Measurements from ENCODE around the gene TXNRD2. TPM values are rescaled to one million over a fixed set of nuclear protein-coding genes. Genes with fewer than 3 reads are reported as not detected.

Gene TXNRD2
- total and polyA plus RNA-seq, 10 of the 15 experiments (the other 5 are each of a cell fraction or from before 2014, with no cell fraction given) = 1.6 to 26.0 (median 13.9) TPM

GRCh38 chr22:19989725-19990067 lies 48.1 kb upstream of the TXNRD2 start (continued):
- TF ChIP-seq SMAD5 (IDR thresholded peaks at IDR 0.05; ENCODE audit: low read depth) = no peak
- TF ChIP-seq E2F4 (IDR thresholded peaks at IDR 0.05; ENCODE audit: low read depth, low read length) = no peak

- Histone ChIP-seq H3K36me3 (ENCODE audit: control insufficient read depth in 2 of 2, insufficient read depth in 2 of 2, low read length in 1 of 2) (no peaks in the 10 kb centered on the region), H3K9ac (ENCODE audit: control insufficient read depth, insufficient read depth, low read length) (no peak overlapping the region), H3K9me3 (replicated peaks; ENCODE audit: control insufficient read depth, insufficient read depth, low read length) (no peaks in the 10 kb centered on the region), H3K27me3 (replicated peaks in 1 of 2; ENCODE audit: control insufficient read depth in 2 of 2, insufficient read depth in 2 of 2, low read length in 1 of 2) (peaks cover 0 to 2% of the 10 kb centered on the region in 2 experiments; a peak in 1 of 4 replicates), H3K4me1 (ENCODE audit: control insufficient read depth, insufficient read depth, low read length) (no peaks in the 10 kb centered on the region), H4K20me1 (ENCODE audit: control insufficient read depth, insufficient read depth) (no peaks in the 10 kb centered on the region), H3K4me3 (no peak overlapping the region), H3K79me2 (ENCODE audit: control insufficient read depth, insufficient read depth, low read length) (no peaks in the 10 kb centered on the region), H3K27ac (ENCODE audit: control insufficient read depth, insufficient read depth) (no peak overlapping the region), H3K4me2 (ENCODE audit: control insufficient read depth, insufficient read depth) (no peak overlapping the region), H2AFZ (ENCODE audit: control insufficient read depth, low read depth, low read length) (no peak overlapping the region)
- in situ Hi-C loops (cut with MboI) = no loop called here
- ChIA-PET SMC1A (ENCODE audit: uncharacterized antibody, unreplicated experiment) (no interaction called here), POLR2A (no interaction called here), RAD21 (ENCODE audit: unreplicated experiment) (no interaction called here), CTCF (no interaction called here)
- no peak for TF ChIP-seq FOS (IDR thresholded peaks at IDR 0.05; ENCODE audit: borderline replicate concordance, extremely low read depth, insufficient read length)
- no peak for TF ChIP-seq NFYB (IDR thresholded peaks at IDR 0.05; ENCODE audit: insufficient read depth, low read depth, low read length)
- TF ChIP-seq CHD2 (IDR thresholded peaks at IDR 0.05; ENCODE audit: borderline replicate concordance, low read depth, low read length) = no peak
- TF ChIP-seq POLR2AphosphoS2 (IDR thresholded peaks at IDR 0.05; ENCODE audit: low read depth, low read length) = no peak
- TF ChIP-seq SIN3A (IDR thresholded peaks at IDR 0.05; ENCODE audit: low read depth, low read length) = no peak
- TF ChIP-seq STAT1 (conservative IDR thresholded peaks at IDR 0.05) = no peak
- no peak for TF ChIP-seq CBFB (IDR thresholded peaks at IDR 0.05; ENCODE audit: low read depth)
- TF ChIP-seq HDAC2 (IDR thresholded peaks at IDR 0.05) = no peak
- BruUV-seq (replicated peaks) = no TSS peak
- no peak for FAIRE-seq
- 33% methylated on average over 18 of the region's 18 CpGs for WGBS (ENCODE audit: insufficient coverage, insufficient replicate concordance, low lambda C conversion rate, missing lambda C conversion rate)
- intact Hi-C loops (cut with micrococcal nuclease; ENCODE audit: unreplicated experiment) = no loop called here
- no peak for ATAC-seq
- DNase-seq (ENCODE audit: low read depth, low spot score) = no peak
Measured at GRCh38 chr22:19988965-19989724, 47.5 kb upstream of the TXNRD2 start.
